Stimulated activated CD8-positive, alpha-beta memory T cell treated with anti-CD3 and anti-CD28 coated beads, Interleukin-7, amount 100 ng/mL, for 24 hours (primary cell): Measurements from ENCODE around the gene TSLP.

Experiments used
- DNase-seq: peaks from one replicate; pipeline ENCODE4 v3.0.0-alpha.2; 2020; ENCODE audit warnings: low read depth

TSLP gene

DNA sequence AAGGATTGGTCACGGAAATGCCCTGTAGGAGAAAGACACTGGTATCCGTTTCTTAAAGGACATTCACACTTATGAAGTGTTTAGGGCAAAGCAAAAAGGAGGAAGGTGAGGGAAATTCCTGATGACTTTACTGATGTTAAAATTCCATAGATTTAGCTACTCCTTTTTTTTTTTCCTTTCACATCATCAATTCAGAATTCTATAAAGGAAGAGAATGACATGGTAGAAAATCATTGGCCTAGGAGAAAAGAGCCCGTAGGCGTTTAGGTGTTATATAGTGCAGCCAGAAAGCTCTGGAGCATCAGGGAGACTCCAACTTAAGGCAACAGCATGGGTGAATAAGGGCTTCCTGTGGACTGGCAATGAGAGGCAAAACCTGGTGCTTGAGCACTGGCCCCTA lies at the start of gene TSLP:
Gene TSLP (plus strand): TSS at position 301 of the 400 bp plus-strand sequence. CDS start 178 bp downstream, outside the sequence.
- DNase-seq = no peak

DNA sequence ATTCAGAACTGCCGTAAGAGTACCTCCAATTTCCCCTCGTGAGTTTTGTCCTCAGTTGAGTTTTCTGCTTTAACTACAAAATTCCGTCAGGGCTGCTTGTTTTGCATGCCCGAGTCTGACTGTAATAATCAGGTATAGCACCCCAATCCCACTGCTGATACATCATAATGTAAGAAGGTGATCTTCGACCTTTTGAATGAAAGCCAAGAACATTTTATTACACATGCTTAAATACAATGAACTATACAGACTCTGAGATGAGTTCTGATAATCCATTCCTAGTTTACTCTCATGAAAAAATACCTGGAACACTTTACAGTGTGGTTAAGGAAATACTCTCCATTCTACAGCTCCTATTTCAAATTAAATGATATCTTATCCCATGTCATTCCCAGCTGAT lies 49.2 kb upstream of the TSLP start:
- no peak for DNase-seq

DNA sequence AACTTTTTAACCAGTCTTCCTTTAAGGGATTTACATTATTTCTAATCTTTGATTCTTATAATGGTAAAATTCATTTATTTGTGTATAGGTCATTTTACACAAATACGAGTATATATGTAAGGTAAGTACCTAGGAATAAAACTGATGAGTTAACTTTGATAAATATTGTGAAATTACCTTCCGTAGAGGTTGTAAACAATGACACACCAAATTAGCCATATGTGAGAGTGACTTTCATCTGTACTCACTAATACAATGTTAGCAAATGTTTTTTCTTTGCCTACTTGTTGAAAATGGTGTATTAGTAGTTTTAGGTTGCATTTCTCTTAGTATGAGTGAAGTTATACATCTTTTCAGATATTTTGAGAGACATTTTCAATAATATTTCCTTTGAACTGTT lies 42.6 kb upstream of the TSLP start:
- DNase-seq = no peak

DNA sequence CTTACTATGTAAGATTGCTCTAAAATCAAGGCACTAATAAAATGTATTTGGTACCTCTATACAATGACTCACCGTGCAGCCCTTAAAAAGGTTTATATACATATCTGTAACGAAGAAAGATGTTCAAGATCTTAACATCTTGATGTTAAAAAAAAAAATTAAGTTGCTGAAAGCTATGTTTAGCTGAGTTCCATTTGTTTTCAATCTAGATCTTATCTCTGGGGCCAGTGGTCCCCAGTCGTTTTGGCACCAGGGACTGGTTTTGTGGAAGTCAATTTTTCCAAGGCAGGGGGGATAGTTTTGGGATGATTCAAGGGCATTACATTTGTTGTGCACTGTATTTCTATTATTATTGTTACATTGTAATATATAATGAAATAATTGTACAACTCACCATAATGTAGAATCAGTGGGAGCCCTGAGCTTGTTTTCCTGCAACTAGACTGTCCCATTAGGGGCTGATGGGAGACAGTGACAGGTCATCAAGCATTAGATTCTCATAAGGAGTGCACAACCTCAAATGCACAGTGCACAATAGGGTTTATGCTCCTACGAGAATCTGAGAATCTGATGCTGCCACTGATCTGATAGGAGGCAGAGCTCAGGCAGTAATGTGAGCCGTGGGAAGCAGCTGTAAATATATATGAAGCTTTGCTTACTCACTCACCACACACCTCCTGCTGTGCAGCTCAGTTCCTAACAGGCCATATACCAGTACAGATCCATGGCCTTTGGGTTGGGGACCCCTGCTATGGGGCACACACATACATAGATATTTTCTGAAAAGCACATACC lies 27.6 kb upstream of the TSLP start:
- no peak for DNase-seq

DNA sequence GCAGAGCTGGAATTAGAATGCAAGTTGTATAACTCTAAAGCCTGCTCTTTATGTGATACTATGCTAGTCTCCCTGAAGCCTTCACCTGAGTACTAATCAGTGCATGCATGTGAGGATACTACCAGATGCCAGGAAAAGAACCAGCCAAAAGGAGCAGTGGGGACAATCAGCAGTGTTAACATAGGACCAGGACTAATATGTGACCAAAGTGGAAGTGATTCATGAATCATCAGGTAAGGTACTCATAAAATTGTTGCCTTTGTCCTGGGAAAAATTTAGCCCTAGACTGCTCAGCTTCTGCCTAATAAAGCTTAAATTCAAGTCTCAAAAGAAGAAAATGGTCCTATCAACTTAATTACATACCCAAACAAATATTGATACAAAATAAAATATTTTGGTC lies 13.4 kb upstream of the TSLP start:
- no peak for DNase-seq

DNA sequence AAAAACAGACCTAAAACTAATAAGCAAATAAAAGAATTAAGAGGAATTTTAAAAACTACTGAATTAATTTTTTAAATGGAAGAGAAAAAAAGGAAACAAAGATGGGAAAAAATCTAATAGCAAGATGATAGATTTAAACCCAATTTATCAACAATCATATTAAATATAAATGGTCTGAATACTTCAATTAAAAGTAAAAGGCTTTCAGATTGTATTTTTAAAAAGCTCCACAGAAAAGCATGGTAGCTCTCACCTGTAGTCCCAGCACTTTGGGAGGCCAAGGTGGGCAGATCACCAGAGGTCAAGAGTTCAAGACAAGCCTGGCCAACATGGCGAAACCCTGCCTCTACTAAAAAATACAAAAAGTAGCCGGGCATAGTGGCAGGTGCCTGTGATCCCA lies 11.3 kb upstream of the TSLP start:
- no peak for DNase-seq

DNA sequence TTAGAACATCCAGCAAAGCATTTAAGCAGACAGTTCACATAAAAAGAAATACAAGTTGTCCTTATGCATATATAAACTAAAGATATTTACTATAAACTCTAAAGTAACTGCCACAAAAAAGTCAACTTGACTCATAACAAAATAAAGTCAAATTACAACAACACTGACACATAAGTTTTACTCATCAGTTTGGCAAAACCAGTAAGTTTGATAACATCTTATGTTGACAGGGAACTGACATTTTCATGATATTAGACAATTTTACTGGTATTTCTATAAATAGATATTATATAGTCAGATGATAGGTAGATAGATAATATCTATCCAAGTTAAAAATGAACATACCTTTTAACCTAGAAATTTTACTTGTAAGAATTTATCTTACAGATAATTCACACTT lies 9.9 kb upstream of the TSLP start:
- no peak for DNase-seq

DNA sequence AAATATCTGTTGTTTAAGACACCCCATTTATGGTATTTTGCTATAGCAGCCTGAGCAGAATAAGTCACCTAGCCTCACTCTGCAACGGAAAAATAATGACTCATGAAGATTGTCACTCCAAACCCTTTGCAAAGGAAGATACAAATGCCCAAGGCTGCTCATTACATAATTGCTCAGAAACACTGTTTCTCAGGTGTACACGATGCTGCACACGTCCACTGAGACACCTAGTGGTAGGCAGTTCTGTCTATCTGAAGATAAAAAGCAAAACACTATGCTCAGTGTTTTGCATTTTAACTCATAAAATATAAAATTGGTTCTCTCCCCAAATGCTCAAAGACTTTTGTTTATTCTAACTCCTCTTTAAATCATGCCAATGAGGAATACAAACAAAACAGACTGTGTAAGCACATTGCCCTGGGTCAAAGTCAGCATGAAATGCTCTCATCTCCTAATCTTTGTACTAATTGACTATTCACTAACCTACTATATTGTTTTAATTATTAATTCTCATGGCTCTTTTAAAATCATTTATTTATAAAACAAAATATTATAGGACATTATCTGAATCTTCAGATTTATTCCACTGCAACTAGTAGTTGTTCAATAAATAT lies 7.7 kb upstream of the TSLP start:
- DNase-seq = no peak

DNA sequence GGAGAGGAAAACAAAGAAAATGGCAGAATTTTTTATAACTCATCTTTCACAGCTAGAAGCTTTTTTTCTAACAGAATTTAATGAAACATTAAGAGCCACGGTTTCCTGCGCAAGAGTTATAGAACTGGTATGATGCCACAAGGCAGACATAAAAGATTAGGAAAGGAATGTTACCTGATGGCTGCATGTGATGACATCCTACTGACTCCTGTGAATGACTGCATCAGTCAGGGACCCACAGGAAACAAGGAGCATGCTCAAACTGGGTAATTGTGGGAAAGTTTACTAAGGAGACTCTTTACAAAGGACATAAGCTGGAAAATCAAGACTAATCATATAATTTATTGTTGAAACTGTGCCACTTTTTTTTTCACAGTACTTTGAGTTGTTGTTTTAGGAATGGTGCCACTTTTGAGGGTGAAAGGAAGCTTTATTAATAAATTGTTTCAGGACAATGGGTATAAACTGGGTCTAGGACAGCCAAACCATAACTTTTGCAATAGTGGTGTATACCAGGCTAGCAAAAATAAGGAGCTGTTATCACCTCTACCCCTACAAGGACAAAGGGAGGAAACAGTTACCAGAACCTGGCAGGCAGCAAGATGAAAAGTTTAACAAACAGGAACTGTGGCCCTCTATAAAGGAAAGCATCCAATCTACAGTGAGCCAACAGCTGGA lies 5.1 kb upstream of the TSLP start:
- no peak for DNase-seq

DNA sequence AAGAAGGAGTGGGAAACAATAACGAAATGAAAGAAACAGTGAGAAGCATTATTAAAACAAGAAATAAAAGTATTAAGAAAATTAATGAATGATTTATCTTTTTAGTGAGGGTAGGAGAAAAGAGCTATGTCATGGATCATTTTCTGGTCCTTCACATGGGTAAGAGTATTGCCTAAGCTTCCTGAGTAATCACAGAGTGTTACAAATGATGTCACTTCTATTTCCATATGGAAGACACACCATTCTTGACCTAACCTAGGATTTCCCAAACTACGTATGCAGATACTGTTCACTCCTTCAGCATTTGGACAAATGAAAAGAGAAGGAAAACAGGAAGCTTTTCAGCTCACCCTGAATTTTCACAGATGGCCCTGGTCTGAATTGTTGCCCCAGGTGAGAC lies 3.3 kb upstream of the TSLP start:
- DNase-seq = no peak

DNA sequence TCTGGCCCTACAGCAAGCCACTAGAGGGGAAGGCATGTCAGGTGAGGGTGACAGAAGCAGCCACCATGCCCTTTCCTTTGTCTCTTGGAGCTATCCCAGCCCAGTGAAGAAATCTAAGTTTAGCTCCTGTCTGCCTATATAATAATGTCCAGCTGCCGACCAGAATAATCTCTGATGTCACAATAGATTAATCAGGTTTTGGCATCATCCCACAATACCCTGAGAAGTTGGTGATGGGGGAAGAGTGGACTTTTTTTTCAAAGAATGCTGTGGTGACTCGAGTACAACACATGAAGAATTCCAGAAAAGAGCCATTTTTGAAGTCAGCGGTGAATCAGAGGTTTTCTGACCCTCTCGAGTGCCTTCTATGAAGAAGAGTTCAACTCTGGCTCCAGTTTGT lies 1.7 kb upstream of the TSLP start:
- no peak for DNase-seq

DNA sequence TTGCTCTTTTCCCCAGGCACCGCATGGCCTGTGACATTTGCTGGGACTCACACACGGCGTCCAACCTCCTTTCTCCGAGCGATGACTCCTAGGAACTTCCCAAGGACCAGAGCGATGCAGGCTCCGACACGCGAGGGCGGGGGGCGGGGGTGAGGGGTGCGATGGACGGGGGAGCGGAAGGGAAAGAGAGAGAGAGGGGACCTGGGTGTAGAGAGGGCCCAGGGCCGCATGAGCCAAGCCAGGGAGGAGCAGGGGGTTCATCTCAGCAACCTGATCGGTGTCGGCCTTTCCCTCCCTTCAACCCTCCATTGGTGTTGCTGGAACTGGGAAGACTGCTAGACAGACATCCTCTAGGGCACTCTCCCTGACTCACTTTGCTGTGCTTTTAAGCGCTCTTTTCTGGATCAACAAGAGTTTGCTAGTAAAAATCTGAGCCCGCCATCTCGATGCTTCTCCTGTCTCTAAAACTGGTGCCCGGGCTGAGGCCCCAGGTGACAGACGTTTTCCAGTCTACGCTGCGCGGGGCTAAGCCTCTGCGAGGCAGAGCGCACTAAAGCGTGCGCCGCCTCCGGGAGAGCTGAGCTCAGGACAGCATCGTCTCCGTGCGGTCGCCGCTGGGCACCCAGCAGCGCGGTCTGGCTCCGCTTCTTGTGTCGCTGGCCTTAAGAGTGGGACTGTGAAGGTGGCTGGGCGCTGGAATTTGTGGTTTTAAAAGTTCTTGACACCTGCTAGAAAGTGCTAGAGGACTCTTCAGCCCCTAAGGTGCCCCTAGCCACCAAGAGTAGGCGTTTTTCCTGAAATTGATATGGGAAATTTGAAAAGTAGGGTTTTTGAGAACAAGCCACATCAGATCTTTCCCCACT lies 1.0 kb upstream of the TSLP start:
- no peak for DNase-seq

DNA sequence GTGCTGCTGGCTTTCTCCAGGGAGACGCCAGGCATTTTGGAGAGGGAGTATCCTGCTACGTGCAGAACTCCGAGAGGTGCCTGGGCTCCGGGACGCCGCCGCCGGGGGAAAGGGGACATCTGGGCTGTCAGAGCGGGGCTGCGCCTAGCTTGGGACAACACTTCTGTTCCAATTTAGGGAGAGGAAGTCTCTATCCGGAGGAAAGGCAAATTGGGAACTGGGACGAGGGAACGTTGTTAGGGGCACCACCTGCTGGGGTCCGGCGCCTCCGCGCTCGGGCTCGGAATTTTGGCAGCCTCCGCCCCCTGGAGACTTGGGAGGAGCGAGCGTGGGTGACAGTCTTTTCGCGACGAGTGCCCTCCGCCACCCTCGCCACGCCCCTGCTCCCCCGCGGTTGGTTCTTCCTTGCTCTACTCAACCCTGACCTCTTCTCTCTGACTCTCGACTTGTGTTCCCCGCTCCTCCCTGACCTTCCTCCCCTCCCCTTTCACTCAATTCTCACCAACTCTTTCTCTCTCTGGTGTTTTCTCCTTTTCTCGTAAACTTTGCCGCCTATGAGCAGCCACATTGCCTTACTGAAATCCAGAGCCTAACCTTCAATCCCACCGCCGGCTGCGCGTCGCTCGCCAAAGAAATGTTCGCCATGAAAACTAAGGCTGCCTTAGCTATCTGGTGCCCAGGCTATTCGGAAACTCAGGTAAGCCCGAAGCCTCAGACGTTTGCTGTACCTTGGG lies 1.6 kb downstream of the TSLP start:
- peak; percentile 40 for DNase-seq

DNA sequence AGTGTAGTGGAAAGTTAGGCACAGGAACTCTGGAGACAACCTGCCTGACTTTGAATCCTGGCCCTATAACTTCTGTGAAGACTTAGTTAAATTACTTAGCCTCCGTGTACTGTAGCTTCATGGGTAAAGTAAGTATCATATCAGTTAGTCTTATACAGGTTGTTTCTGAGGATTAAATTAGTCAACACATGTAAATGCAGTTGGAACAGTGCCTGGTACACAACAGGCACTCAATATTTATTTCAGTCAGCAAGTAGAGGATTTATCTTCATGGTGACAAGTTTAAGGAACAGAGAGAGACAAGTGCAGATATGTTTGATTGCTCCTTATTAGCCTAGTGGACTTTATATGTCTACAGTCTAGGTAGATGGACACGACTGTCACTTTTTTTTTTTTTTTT lies 2.7 kb downstream of the TSLP start:
- no peak for DNase-seq

DNA sequence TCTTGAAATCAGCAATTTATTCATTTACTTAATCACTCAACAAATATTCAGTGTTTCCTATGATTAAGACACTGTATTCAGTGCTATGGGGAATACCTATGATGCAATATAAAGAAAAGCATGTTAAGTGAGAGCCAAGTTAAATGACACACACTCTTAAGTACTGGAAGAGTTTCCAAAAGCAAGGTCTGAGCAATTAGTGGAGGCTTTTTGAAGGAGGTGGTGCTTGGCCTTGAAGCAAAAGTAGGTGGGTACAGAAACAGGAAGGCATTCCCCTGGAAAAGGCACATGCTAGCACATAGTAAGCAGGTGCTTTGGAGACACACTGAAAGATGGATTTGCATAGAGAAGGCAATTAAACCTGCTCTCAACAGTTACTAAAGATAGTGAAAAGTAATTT lies 4.0 kb downstream of the TSLP start:
- DNase-seq = no peak

DNA sequence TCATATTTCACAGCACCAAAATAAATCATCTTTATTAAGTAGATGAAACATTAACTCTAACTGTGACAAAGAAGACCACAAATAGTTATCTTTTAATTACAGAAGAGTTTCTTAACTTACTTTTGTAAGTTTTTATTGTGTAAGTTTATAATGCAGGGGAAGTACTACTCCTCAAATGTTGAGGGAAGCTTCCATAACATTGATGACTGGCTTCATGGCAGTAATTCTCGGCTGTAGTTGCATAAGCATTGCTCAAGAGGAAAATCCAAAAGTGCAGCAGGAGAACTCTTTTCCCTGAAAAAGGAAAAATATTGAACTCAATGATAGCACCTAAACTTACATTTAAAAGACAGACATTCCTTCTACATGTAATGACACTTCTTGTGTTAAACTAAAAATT lies 4.6 kb downstream of the TSLP start:
- no peak for DNase-seq

DNA sequence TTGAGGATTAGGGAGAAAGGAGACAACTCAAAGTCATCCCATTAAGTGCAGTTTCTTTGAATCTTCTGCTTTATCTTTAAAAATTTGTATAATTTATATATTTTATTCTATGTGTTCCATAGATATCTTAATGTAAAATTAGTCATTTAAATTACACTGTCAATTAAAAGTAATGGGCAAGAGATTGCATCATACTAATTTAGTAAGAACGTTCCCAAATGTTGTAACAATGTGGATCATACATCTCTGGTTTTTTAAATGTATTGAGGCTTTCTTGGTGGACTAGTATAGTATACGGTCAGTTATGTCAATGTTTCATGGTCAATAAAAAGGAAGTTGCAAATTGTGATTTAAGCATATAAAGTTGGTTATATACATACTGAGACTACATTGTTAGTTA lies 6.2 kb downstream of the TSLP start:
- DNase-seq = no peak

DNA sequence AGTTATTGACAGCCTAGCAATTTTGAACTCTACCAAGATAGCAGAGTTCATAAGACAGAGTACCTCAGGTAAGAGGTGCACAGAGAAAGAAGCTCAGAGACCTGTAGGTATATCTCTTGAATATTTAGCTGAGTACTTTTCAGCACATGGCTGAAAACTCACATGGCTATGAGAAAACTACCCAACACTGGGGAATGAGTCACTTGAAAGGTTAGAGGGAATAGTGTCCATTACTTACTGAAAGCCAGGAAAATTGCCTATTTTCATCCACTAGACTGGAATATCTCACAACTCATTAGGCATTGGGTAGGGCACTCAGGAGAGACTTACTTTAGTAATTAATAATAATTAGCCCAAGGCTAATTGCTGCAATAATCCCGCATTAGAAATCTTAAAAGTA lies 8.3 kb downstream of the TSLP start:
- no peak for DNase-seq

DNA sequence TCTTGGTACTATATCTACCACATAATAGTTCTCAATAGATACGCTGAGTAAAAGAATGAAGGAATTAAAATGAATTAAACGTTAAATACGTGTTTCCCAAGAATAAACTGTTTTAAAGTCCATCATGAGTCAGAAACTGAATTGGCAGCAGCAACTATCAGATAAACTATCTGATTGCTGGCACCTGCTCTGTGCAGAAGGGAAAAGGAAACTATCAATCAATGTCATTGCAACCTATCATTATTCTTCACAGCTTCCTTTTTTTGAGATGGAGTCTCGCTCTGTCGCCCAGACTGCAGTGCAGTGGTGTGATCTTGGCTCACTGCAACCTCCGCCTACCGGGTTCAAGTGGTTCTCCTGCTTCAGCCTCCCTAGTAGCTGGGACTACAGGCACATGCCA lies 11.8 kb downstream of the TSLP start:
- DNase-seq = no peak

DNA sequence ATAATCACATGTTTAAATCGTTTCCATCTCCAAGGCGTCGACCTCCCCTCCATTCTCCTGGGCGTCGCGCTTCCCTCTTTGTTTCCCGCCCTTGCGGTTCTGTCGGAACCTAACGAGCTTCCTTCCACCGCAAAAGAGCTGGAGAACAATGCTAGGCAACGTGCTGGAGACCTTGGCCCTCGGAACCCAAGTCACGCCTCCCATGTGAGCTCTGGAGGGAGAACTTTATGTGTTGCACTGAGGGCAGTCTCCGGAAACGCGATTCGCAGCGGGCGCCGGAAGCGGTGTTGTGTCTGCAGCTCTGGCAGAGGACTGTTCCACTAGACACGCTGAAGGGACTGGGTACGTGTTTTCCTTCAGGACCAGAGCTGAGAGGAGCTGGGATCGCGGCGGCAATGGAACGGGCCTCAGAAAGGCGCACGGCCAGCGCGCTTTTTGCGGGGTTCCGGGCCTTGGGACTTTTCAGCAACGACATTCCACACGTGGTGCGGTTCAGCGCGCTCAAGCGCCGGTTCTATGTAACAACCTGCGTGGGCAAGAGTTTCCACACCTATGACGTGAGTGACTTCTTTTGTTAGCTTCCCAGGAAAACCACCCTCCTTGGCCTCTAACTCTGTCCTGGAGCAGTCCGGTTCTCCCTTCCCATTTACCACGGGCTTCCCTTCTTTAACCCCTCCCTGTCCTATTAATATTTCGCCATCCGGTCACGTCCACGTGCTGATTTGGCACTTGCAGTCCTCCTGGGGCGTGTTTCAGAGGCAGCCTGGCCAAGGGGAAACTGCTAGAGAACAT lies 20.7 kb downstream of the TSLP start, which contains the start of gene WDR36:
Gene WDR36 (plus strand): TSS at position 287 of the 792 bp plus-strand sequence. CDS start 109 bp downstream, at position 396.
- peak; percentile 81 for DNase-seq

DNA sequence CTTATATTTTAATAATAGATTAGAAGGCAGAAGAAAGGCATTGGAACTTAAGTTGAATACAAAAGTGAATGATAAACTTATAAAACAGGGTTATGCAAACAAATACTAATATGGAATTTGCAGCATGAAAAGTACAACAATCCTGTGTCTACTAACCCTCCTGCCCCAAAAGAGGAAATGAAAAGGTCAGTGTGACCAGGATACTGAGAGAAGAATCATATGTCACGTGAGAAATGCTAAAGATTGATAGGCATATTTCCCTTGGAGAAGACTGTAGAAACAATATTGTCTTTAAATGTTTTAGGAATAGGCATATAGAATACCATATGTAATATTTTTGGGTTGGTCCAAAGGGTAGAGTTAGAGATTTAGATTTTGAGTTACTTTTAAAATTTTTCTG lies 24.5 kb downstream of the TSLP start:
- no peak for DNase-seq
